HG02840 (cell line): ENCODE measurements around the gene KANSL3.
"Not testable (repeated sequence)": the region's sequence is repeated elsewhere in the genome, so short reads cannot be mapped to it uniquely, and the experiment has no call there.

Source experiments
- ATAC-seq: cut with Tn5 transposase; IDR thresholded peaks from one replicate; pipeline ENCODE4 v1.9.1; 2021; ENCODE audit warnings: mild to moderate bottlenecking, moderate library complexity, moderate number of reproducible peaks; ENCODE audit not compliant: unreplicated experiment, low FRiP score

Gene KANSL3

DNA sequence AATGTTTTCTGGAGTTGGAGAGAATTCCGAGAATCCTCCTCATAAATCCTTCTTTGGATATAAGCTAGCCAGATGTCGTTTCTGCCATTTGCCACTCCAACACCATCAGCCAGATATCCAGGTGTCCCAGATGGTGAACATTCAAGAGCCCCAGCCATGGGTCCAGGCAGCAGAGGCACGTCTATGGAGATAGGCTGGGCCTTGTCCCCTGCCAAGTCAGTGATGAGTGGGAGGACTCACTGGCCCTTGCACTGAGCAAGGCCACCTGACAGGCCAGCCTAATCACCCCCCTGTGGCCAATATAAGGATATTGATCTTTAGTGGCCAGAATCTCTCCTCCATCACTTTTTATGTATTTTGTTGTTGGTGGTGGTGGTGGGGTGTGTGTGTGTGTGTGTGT, 73.5 kb downstream of the KANSL3 start:
- ATAC-seq, result no peak

DNA sequence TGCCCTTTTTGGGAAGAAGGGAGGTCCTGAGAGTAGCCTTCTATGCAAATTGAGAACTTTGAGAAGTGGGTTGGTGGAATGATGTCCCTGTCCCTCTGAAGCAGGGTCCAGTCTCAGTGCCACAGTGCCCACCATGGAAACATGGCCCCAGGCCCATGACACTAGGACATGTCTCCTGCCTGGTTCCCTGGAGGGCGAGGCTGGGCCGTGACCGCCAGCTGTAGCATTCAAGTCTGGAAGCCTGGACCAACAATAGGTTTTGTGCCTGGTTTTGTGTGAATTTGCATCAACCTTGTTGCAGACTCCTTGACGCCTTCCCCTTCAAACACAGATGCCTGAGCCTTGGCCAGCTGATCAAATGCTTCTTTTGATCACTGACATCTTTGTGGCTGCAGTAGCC, 74.1 kb downstream of the KANSL3 start:
- ATAC-seq, result no peak

GRCh38 chr2:96558485-96558884, 79.6 kb downstream of the KANSL3 start:
- ATAC-seq, result no peak

DNA sequence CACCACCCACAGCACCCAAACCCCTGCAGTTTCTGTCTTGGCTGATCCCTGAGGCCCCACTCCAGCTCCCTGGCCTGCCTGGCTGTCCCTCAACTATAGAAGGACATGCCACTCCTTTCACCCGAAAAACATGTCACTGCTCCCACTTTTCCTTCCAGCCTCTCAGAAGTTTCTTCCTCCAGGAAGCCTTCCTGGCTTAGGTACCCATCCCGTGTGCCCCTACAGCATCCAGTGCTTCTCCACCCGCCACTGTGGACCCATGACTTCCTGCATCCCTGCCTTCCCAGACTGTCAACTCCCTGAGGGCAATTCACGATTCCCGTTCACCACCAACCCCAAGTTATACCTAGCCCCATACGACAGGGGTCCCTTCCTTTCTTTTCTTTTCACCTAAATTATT, 80.1 kb downstream of the KANSL3 start:
- ATAC-seq, result no peak

DNA sequence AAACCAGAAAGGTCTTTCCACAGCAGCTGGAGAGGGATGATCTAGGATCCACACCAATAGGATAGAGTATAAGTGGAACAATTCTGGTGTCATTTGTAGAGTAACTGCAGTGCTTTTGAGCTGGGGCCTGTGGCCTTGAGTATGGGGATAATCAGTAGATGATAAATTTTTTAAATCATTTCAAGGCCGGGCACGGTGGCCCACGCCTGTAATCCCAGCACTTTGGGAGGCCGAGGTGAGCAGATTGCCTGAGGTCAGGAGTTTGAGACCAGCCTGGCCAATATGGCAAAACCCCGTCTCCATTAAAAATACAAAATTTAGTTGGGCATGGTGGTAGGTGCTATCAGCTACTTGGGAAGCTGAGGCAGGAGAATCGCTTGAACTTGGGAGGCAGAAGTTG, 80.7 kb downstream of the KANSL3 start:
- not testable (repeated sequence) for ATAC-seq

DNA sequence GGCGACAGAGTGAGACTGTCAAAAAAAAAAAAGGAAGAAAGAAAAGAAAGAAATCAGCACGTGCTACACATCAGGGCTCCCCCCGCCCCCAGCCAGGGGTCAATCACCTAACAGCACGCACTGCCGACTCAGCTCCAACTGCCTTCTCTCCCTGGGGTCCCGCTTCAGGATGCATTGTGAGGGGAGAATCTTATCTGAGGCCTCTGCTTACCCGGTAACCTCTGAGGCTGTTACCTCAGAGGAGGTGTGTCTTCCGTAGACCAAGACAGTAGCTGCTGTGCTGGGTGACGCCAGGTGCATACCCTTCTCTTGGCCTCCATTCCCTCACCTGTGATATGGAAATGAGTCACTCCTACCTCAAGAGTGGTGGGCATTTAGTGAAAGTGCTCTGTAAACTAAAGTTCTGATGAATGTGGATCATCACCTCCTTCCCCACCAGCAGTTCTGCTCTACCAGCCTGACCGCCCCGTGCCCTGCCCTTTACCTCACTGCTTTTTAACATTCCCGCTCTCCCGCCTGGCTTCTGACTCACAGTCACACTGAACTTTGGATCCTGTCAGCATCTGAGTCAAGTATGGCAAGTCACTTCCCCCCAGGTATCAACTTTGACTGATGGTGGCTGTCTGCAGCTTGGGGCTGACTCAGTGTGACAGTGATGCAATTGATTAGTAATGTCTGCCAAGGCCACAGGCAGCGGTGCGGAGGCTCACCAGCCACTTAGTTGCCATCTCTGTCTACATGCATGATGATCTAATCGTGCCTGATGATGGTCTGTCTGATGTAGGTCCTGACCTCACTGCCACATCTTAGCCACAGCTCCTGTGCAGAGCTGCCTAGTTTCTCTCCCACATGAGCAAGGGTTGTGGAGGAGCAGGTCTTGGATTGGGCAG, 81.4 kb downstream of the KANSL3 start:
- ATAC-seq, result no peak

DNA sequence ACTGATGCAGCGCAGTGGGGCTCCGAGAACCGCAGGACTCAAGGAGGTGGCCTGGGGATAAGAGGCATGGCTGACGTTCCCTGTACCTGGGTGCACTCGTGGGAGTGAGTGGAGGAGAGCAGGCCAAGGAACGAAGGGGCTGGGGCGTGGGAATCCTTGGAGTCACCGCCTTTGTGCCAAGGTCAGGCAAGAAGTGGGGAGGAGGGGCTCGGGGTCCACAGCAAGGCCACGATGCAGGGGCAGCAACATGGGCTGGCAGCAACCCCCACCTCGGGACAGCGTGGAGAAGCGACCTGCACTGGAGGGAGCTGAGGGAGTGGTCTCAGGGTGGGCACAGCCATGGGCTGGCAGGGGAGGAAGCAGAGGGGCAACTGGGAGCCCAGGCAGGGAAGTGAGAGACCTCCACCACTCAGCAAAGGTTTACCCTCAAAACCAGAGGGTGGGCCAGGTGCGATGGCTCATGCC, 82.9 kb downstream of the KANSL3 start:
- no peak for ATAC-seq

DNA sequence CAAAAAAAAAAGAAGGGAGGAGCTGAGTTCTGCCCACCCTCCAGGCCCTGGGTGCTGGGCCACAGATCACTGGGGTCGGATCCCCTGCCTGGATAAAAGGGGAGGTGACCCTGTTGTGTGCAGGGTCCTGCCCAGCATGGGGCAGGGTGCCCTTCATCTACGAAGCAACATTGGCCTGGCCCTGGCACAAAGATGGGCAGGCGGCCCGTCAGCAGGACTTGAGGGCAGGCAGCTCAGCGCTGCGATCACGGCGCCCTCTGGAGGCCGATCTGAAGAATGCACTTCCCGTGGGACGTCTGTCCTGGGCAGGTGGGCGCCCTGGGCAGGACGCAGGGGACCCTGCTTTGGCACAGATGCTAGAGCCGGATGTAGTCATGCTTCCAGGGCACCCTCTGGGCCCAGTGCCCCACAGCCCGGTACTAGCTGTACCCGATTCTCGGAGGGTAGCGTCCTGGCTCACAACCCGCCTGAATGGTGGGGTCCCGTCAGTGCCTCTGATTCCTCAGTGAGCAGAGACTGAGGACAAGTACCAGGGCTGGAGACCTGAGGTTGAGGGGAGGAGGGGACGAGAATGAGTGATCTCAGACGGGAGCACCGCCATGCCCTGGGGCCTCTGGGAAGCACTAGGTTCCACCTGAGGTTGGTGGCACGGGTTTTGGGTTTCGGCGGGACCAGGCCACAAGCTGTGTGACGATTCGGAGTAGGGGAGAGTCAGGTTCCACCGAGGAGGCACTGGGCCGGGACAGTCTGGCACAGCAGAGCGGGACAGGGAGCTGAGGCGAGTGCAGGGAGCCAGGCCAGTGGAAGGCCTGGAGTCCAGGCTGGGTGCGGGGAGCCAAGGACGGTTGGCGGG, 83.6 kb downstream of the KANSL3 start:
- ATAC-seq, result no peak

- ATAC-seq, result not testable (repeated sequence)
Observed at GRCh38 chr2:96553957-96554292, 84.2 kb downstream of the KANSL3 start.

- no peak for ATAC-seq
Observed at GRCh38 chr2:96553176-96553956, 84.7 kb downstream of the KANSL3 start.

GRCh38 chr2:96552315-96553175, 85.6 kb downstream of the KANSL3 start:
- no peak for ATAC-seq

GRCh38 chr2:96551605-96552314, 86.4 kb downstream of the KANSL3 start:
- ATAC-seq, result no peak

DNA sequence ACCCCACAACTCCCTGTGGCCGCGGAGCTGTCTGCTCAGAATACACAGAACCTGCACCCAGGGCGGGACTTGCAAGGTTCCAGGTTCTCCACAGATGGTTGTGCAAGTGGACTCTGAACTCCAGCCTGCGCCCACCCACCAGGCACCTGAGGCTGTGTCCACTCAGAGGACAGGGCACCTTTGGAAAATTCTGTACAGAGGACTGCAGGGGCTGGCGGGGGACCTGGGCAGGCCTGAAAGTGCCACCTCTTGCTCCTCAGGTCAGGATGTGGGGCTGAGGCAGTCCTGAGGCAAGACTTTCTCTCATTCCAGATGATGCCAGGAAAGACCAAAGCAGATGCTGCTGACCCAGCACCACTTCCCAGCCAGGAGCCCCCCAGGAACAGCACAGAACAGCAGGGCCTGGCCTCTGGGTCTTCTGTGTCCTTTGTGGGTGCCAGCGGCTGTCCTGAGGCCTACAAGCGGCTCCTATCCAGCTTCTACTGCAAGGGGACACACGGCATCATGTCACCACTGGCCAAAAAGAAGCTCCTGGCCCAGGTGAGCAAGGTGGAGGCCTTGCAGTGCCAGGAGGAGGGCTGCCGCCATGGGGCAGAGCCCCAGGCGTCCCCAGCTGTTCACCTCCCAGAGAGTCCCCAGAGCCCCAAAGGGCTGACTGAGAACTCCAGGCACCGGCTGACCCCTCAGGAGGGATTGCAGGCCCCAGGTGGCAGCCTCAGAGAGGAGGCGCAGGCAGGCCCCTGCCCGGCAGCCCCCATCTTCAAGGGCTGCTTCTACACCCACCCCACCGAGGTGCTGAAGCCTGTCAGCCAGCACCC, 87.1 kb downstream of the KANSL3 start:
- no peak for ATAC-seq

- ATAC-seq, result no peak
Observed at GRCh38 chr2:96549967-96550786, 87.9 kb downstream of the KANSL3 start.

GRCh38 chr2:96549466-96549785, 88.7 kb downstream of the KANSL3 start:
- no peak for ATAC-seq

DNA sequence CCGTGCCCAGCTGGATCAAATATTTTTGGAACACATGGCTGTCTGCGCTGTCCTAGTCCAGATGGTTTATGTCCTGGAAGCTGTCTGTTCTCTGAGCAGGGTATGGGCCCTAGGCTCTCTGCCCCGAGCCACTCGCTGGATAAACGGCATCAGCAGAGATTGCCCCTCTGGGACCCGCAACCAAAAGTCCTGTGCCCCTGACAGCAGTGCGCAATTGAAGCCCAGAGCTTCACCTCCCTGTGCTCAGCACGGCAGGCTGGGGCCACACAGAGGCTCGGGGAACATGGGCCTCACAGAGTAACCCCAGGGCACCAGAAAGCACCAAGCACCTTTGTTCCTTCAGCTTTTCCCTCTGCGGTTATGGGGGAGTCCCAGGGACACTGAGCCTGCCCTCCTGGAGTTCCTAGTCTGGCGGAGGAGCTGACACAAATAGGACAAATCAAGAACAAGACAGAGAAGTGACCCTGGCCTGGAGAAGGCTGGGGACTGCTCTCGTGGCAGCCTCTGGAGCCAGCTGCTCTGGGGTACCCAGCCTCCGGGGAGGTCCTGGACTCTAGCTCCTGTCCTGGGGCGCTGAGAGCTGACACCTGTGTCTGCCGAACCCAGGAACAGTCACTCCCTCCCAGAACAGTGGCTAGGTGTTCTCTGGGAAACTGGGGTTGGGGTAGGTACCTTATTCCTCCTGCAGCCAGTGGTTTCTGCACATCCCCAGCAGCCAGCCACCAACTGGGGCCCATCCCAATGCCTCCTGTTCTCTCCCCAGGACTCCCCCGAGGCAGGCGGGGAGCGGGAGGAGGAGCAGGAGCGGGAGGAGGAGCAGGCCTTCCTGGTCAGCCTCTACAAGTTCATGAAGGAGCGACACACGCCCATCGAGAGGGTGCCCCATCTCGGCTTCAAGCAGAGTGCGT, 89.3 kb downstream of the KANSL3 start:
- no peak for ATAC-seq

- no peak for ATAC-seq
Observed at GRCh38 chr2:96547731-96548171, 90.4 kb downstream of the KANSL3 start.
